Stomach (tissue), 9 donors: ENCODE measurements around the gene FBXL16. TPM values are rescaled to one million over a fixed set of nuclear protein-coding genes. Genes with fewer than 3 reads are reported as not detected.
"Not testable (repeated sequence)": the region's sequence is repeated elsewhere in the genome, so short reads cannot be mapped to it uniquely, and the experiment has no call there.

ENCODE experiments used
- DNase-seq, 2 donors: peaks; one replicate each; pipeline versions ENCODE4 v3.0.0 to v3.0.0-alpha.2; 2013 to 2019
- H3K27ac ChIP-seq, 5 donors: fragments of 200-600 bp in 4 of 5; sonication (generic) in 4 of 5; one replicate each; pipeline ENCODE4 v1.5.1; 2013 to 2019; ENCODE audit warnings: mild to moderate bottlenecking in 1 of 5, moderate library complexity in 1 of 5
- H3K27me3 ChIP-seq, 3 donors: fragments of 200-600 bp; sonication (generic); one replicate each; pipeline ENCODE4 v1.5.1; 2017 to 2019; ENCODE audit warnings: mixed run types in 1 of 3
- H3K36me3 ChIP-seq, 4 donors: fragments of 200-600 bp; sonication (generic); 1 replicate in 3 of 4; 2 replicates in 1 of 4; pipeline ENCODE4 v1.5.1; 2016 to 2019
- H3K4me1 ChIP-seq, 4 donors: fragments of 200-600 bp; sonication (generic); one replicate each; pipeline ENCODE4 v1.5.1; 2016 to 2019
- H3K4me3 ChIP-seq, 4 donors: fragments of 200-600 bp; sonication (generic) in 3 of 4; one replicate each; pipeline ENCODE4 v1.5.1; 2016 to 2019; ENCODE audit warnings: mild to moderate bottlenecking in 1 of 4
- H3K9me3 ChIP-seq, 4 donors: fragments of 200-600 bp; sonication (generic); one replicate each; pipeline ENCODE4 v1.5.1; 2016 to 2019
- CTCF ChIP-seq, 7 experiments: fragments of 450-650 bp in 4 of 7; fragments of 200-600 bp in 3 of 7; sonication (generic) in 3 of 7; IDR thresholded peaks; one replicate each; pipeline ENCODE4 v1.5.1; 2016 to 2019; ENCODE audit warnings: antibody characterized with exemption in 7 of 7, control low read depth in 2 of 7, mild to moderate bottlenecking in 1 of 7
- EP300 ChIP-seq: sonication (generic); formaldehyde crosslinking; IDR thresholded peaks from one replicate; pipeline ENCODE4 v1.6.1; 2017; ENCODE audit warnings: antibody characterized with exemption
- POLR2A ChIP-seq, 4 donors: fragments of 450-650 bp; IDR thresholded peaks; one replicate each; pipeline ENCODE4 v1.6.1; 2016; ENCODE audit warnings: antibody characterized with exemption in 4 of 4, control low read depth in 2 of 4, mild to moderate bottlenecking in 1 of 4, moderate library complexity in 1 of 4
- POLR2AphosphoS5 ChIP-seq, 3 donors: sonication (generic); formaldehyde crosslinking; IDR thresholded peaks; one replicate each; pipeline ENCODE4 v1.6.1; 2016; ENCODE audit warnings: antibody characterized with exemption in 3 of 3
- WGBS, 5 donors: extraction: QIAGEN DNeasy Blood & Tissue Kit in 3 of 5; methylation state at CpG; one replicate each; pipeline versions ENCODE4 v1.1.5 to v1.1.7; 2013 to 2018; 5-methylcytosine and 5-hydroxymethylcytosine counted together
- intact Hi-C: fragments of 100-400 bp; cut with DNase I; formaldehyde crosslinking; loops from one replicate; pipeline ENCODE4 v1.15.1; 2023; ENCODE audit warnings: low total_unique reads
- polyA plus RNA-seq, 3 donors: library from polyadenylated mRNA; stranded (reverse); fragments of 200-250 nt; gene quantifications; one replicate each; pipeline ENCODE4 v1.2.3, GENCODE V29; 2013
- total RNA-seq, 5 donors: library from RNA; depleted of rRNA; stranded (reverse); fragments of >200 nt; gene quantifications; one replicate each; pipeline versions ENCODE4 v1.1.0 to v1.2.3, GENCODE V29; 2014 to 2016
- donor health status: healthy with polysubstance abuse.
- donor health status: Bipolar disorder and iron deficiency.
- donor health status: healthy.

Gene FBXL16
- total and polyA plus RNA-seq, 8 donors, result 0.37 to 3.6 (median 0.72) TPM; not detected in 3

- 1 to 7% (median 2%) methylated on average over 8 to 74 of the region's 74 CpGs for WGBS, 5 donors
- peak in 1 of 2 donors; percentile 52 for DNase-seq
- intact Hi-C loops, result no loop called here
- no peak for TF ChIP-seq POLR2A (IDR thresholded peaks at IDR 0.05)
- no peak for TF ChIP-seq CTCF (IDR thresholded peaks at IDR 0.05)
- TF ChIP-seq POLR2AphosphoS5 (IDR thresholded peaks at IDR 0.05), result no peak
- TF ChIP-seq EP300, result no peak
- peaks cover 32 to 64% (median 59%) of the 10 kb centered on the region in 4 donors for H3K4me1 ChIP-seq
- H3K36me3 ChIP-seq, result peaks cover 0 to 6% (median 0%) of the 10 kb centered on the region in 4 donors
- H3K27me3 ChIP-seq, result peaks cover 3 to 64% (median 15%) of the 10 kb centered on the region in 3 donors
- no peaks in the 10 kb centered on the region for H3K9me3 ChIP-seq
- H3K27ac ChIP-seq, result peak overlapping the region in 3 of 5 donors; percentile 17 to 69 (median 43)
- H3K4me3 ChIP-seq, result peak overlapping the region; percentile 61 to 94 (median 68)
Observed at GRCh38 chr16:715477-716199, 10.0 kb upstream of the FBXL16 start.

- TF ChIP-seq POLR2AphosphoS5 (IDR thresholded peaks at IDR 0.05) (peak in 1 of 3 donors; percentile 31), POLR2A (IDR thresholded peaks at IDR 0.05) (no peak)
- peaks cover 0 to 6% (median 0%) of the 10 kb centered on the region in 4 donors for H3K36me3 ChIP-seq
- H3K4me3 ChIP-seq, result peak within 1 kb of the TSS; percentile 61 to 94 (median 68)
- H3K27me3 ChIP-seq, result peaks cover 9 to 72% (median 23%) of the 10 kb centered on the region in 3 donors
- H3K9me3 ChIP-seq, result no peaks in the 10 kb centered on the region
- peaks cover 24 to 59% (median 51%) of the 10 kb centered on the region in 4 donors for H3K4me1 ChIP-seq
- 5 to 14% (median 7%) methylated on average over 23 to 108 of the region's 108 CpGs for WGBS, 5 donors
- peak within 1 kb of the TSS in 3 of 5 donors; percentile 17 to 69 (median 43) for H3K27ac ChIP-seq
- DNase-seq, result peak; percentile 94 to 97
- intact Hi-C loops, result loop anchor here (5.0 kb wide), 2 partner anchors 67 to 337 kb away; no protein-coding TSS in a partner anchor
Observed at GRCh38 chr16:714558-715476, 9.2 kb upstream of the FBXL16 start, which contains the start of gene METRN. TSS of gene METRN (plus strand) at chr16:715118. CDS start at chr16:715290, 172 bp downstream.

GRCh38 chr16:714079-714478 lies 8.5 kb upstream of the FBXL16 start:
- intact Hi-C loops, result loop anchor here (5.0 kb wide), 2 partner anchors 68 to 338 kb away; no protein-coding TSS in a partner anchor
- WGBS, 5 donors, result 51 to 77% (median 68%) methylated on average over 5 to 11 of the region's 11 CpGs
- TF ChIP-seq EP300 (no peak), CTCF (IDR thresholded peaks at IDR 0.05) (no peak), POLR2AphosphoS5 (IDR thresholded peaks at IDR 0.05) (no peak), POLR2A (IDR thresholded peaks at IDR 0.05) (no peak)
- Histone ChIP-seq H3K27me3 (peaks cover 16 to 79% (median 30%) of the 10 kb centered on the region in 3 donors), H3K27ac (no peak overlapping the region), H3K4me3 (no peak overlapping the region), H3K4me1 (peaks cover 22 to 54% (median 45%) of the 10 kb centered on the region in 4 donors), H3K36me3 (peaks cover 0 to 6% (median 0%) of the 10 kb centered on the region in 4 donors), H3K9me3 (no peaks in the 10 kb centered on the region)
- no peak for DNase-seq

GRCh38 chr16:712740-713250 lies 7.2 kb upstream of the FBXL16 start:
- H3K4me3 ChIP-seq, H3K36me3 ChIP-seq, H3K9me3 ChIP-seq, H3K27ac ChIP-seq: not testable (repeated sequence)
- Histone ChIP-seq H3K4me1 (peaks cover 22 to 46% (median 36%) of the 10 kb centered on the region in 4 donors), H3K27me3 (peaks cover 29 to 90% (median 43%) of the 10 kb centered on the region in 3 donors)
- peak in 1 of 2 donors; percentile 45 for DNase-seq
- 42 to 54% (median 47%) methylated on average over 12 to 13 of the region's 13 CpGs for WGBS, 5 donors
- intact Hi-C loops, result loop anchor here (5.0 kb wide), 2 partner anchors 70 to 340 kb away; no protein-coding TSS in a partner anchor
- TF ChIP-seq CTCF (IDR thresholded peaks at IDR 0.05), result peak in 3 of 7 experiments; percentile 16 to 23 (median 17)
